NB4 (cell line): Measurements from ENCODE around the gene AKR1B1.

Experiments
- DNase-seq: peaks from one replicate; pipeline ENCODE4 v3.0.0; 2010; ENCODE audit warnings: low read depth
- H3K4me3 ChIP-seq: one replicate; pipeline ENCODE4 v1.5.1; 2011; ENCODE audit warnings: mild to moderate bottlenecking, low read depth, low read length, moderate library complexity
- MYC ChIP-seq: IDR thresholded peaks from 2 replicates; pipeline ENCODE4 v1.6.1; 2011; ENCODE audit warnings: low read depth, low read length
- POLR2A ChIP-seq: IDR thresholded peaks from 2 replicates; pipeline ENCODE4 v1.6.1; 2011; ENCODE audit warnings: mild to moderate bottlenecking; ENCODE audit not compliant: insufficient read length; ENCODE audit errors: extremely low read depth
- TF ChIP-seq, protein P1 (sequence below): IDR thresholded peaks from 2 replicates; pipeline ENCODE4 v1.6.1; 2011; ENCODE audit warnings: low read depth, low read length
- TF ChIP-seq, protein P2 (sequence below): IDR thresholded peaks from one replicate; pipeline ENCODE4 v1.5.1; 2012; ENCODE audit warnings: low read depth, low read length

The AKR1B1 gene

DNA sequence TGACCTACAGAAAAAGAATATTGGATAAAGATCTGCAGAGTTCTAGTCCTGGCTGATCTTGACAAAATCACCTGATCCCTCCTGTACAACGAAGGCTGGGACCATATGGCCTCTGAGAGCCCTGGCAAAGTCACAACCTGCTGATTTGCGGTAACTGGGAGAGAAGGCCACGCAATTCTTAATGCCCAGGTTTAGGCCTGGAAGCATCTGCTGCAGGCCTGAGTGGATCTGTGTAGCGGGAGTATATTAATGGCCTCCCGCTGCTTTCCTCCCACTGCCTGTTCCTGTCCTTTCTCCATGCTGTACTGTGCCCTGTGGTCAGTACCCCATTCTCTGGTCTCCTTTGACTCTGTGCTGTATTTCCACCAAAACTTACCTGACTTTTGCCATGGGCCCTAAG is 24.2 kb downstream of the AKR1B1 start:
- H3K4me3 ChIP-seq = no peak overlapping the region
- DNase-seq = no peak
- TF ChIP-seq POLR2A = no peak
- TF ChIP-seq MYC = no peak
- TF ChIP-seq, protein P1, sequence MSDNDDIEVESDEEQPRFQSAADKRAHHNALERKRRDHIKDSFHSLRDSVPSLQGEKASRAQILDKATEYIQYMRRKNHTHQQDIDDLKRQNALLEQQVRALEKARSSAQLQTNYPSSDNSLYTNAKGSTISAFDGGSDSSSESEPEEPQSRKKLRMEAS = no peak
- TF ChIP-seq, protein P2, sequence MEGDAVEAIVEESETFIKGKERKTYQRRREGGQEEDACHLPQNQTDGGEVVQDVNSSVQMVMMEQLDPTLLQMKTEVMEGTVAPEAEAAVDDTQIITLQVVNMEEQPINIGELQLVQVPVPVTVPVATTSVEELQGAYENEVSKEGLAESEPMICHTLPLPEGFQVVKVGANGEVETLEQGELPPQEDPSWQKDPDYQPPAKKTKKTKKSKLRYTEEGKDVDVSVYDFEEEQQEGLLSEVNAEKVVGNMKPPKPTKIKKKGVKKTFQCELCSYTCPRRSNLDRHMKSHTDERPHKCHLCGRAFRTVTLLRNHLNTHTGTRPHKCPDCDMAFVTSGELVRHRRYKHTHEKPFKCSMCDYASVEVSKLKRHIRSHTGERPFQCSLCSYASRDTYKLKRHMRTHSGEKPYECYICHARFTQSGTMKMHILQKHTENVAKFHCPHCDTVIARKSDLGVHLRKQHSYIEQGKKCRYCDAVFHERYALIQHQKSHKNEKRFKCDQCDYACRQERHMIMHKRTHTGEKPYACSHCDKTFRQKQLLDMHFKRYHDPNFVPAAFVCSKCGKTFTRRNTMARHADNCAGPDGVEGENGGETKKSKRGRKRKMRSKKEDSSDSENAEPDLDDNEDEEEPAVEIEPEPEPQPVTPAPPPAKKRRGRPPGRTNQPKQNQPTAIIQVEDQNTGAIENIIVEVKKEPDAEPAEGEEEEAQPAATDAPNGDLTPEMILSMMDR = no peak

GRCh38 chr7:134433430-134433829 is 25.5 kb downstream of the AKR1B1 start:
- no peak overlapping the region for H3K4me3 ChIP-seq
- TF ChIP-seq MYC (no peak), POLR2A (no peak)
- TF ChIP-seq, protein P2 = no peak
- TF ChIP-seq, protein P1 = no peak
- DNase-seq = no peak

DNA sequence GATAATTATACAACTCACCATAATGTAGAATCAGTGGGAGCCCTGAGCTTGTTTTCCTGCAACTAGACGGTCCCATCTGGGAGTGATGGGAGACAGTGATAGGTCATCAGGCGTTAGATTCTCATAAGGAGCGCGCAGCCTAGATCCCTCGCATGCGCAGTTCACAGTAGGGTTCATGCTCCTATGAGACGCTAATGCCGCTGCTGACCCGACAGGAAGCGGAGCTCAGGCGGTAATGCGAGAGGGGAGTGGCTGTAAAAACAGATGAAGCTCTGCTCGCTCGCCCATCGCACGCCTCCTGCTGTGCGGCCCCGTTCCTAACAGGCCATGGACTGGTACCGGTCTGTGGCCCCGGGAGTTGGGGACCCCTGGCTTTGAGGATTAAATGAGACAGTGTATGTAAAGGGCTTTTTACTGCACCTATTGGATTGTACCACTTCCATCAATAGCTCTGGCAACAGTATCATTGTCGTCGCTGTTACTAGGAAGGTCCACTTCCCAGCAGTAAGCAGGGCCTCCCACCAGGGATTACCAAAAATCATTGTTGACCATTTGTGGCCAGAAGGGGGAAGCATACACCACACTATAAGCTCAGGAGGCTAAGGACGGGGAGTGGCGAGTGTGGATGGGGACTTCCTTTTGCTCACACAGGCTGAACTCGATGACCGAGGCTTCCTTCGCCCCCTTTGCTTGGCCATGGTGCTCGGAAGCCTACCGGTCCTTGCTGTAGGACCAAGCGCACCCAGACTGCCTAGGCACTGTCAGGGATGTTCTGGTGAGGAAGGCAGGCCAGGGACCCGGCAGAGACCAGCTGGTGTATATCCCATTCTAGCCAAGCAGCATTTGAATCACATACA is 26.4 kb downstream of the AKR1B1 start:
- peak; percentile 95 for DNase-seq
- 0 out of 2 replicates have a peak, but pooled peaks have one; percentile 22 for TF ChIP-seq MYC
- TF ChIP-seq, protein P1 = peak; percentile 19; the same call in 1 of the 2 replicates
- TF ChIP-seq POLR2A = no peak
- TF ChIP-seq, protein P2 = peak; percentile 58
- peak overlapping the region; percentile 32 for H3K4me3 ChIP-seq

DNA sequence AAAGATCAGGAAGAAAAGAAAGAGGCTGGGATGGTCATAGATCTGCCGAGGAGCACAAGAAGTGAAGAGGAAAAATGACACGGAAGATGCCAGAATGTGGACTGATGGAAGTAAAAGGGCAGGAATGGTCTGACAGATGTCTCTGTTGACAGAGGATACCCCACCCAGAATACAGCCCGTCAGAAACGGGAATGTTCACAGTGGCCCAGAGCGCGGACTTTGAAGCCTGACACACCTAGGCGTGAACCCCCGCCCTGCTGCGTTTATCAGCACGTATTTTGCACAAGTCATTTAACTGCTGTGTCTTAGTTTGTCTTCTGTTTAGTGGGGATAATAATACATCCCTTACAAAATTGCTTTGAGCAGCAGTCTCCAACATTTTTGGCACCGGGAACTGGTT is 27.1 kb downstream of the AKR1B1 start:
- TF ChIP-seq, protein P2 = no peak
- TF ChIP-seq MYC (no peak), POLR2A (no peak)
- TF ChIP-seq, protein P1 = no peak
- DNase-seq = no peak
- H3K4me3 ChIP-seq = peak overlapping the region; percentile 32

- DNase-seq = no peak
- no peak overlapping the region for H3K4me3 ChIP-seq
Measured at GRCh38 chr7:134429481-134429880, 29.4 kb downstream of the AKR1B1 start.

GRCh38 chr7:134428942-134429341 is 30.0 kb downstream of the AKR1B1 start:
- no peak for DNase-seq
- H3K4me3 ChIP-seq = no peak overlapping the region
- TF ChIP-seq, protein P1 = no peak
- TF ChIP-seq POLR2A (no peak), MYC (no peak)
- TF ChIP-seq, protein P2 = no peak

More at GRCh38 chr7:134429481-134429880, 29.4 kb downstream of the AKR1B1 start:
- TF ChIP-seq, protein P1 = no peak
